Thoracic aorta (tissue), 2 donors: ENCODE results near the gene ST3GAL2. TPM values are rescaled to one million over a fixed set of nuclear protein-coding genes. Genes with fewer than 3 reads are reported as not detected.
A peak's percentile ranks its signal among the peaks of the same experiment; 100 is the strongest.
"Not testable (repeated sequence)": the region's sequence is repeated elsewhere in the genome, so short reads cannot be mapped to it uniquely, and the experiment has no call there.

Experiments used
- ATAC-seq: fragments of 150-250 bp; one replicate; pipeline ENCODE4 v1.8.0; 2017; ENCODE audit warnings: low read depth; ENCODE audit not compliant: insufficient number of reproducible peaks, low FRiP score
- DNase-seq: peaks from one replicate; pipeline ENCODE4 v3.0.0-alpha.2; 2020; ENCODE audit warnings: low spot score
- H3K27ac ChIP-seq, 2 donors: fragments of 200-600 bp; sonication (generic); 1 replicate in 1 of 2; 2 replicates in 1 of 2; pipeline ENCODE4 v1.5.1; 2016; ENCODE audit warnings: mild to moderate bottlenecking in 2 of 2, moderate library complexity in 2 of 2
- H3K27me3 ChIP-seq: fragments of 200-600 bp; sonication (generic); replicated peaks from 2 replicates; pipeline ENCODE4 v1.6.0; 2016; ENCODE audit warnings: mild to moderate bottlenecking; ENCODE audit not compliant: insufficient read depth
- H3K36me3 ChIP-seq: fragments of 200-600 bp; sonication (generic); one replicate; pipeline ENCODE4 v1.5.1; 2016
- H3K4me1 ChIP-seq, 2 donors: fragments of 200-600 bp; sonication (generic); 1 replicate in 1 of 2; 2 replicates in 1 of 2; pipeline versions ENCODE4 v1.5.1 to v1.6.0; 2016; ENCODE audit warnings: low read depth in 2 of 2, mild to moderate bottlenecking in 1 of 2; ENCODE audit not compliant: control insufficient read depth in 1 of 2
- H3K4me3 ChIP-seq: fragments of 200-600 bp; sonication (generic); 2 replicates; pipeline ENCODE4 v1.5.1; 2016; ENCODE audit warnings: mild to moderate bottlenecking
- H3K9me3 ChIP-seq: fragments of 200-600 bp; sonication (generic); 2 replicates; pipeline ENCODE4 v1.5.1; 2016
- CTCF ChIP-seq: fragments of 200-600 bp; sonication (generic); IDR thresholded peaks from one replicate; pipeline ENCODE4 v1.5.1; 2019; ENCODE audit warnings: antibody characterized with exemption
- total RNA-seq, 2 donors: library from RNA; depleted of rRNA; stranded (reverse); fragments of >200 nt; gene quantifications; one replicate each; pipeline versions ENCODE4 v1.1.0 to v1.2.3, GENCODE V29; 2016

ST3GAL2 gene
- total RNA-seq, 2 donors from 2014 or later: 21.0 to 28.4 TPM

- no peaks in the 10 kb centered on the region for H3K9me3 ChIP-seq
- H3K4me3 ChIP-seq: no peak overlapping the region
- ATAC-seq (no peak), DNase-seq (no peak)
- no peaks in the 10 kb centered on the region for H3K36me3 ChIP-seq
- TF ChIP-seq CTCF: no peak
- no peak overlapping the region for H3K27ac ChIP-seq
- no peaks in the 10 kb centered on the region for H3K27me3 ChIP-seq
- H3K4me1 ChIP-seq: peaks cover 7 to 13% of the 10 kb centered on the region in 2 donors
Measured at GRCh38 chr16:70455910-70456309, 17.0 kb upstream of the ST3GAL2 start.

GRCh38 chr16:70454222-70455034 is 15.5 kb upstream of the ST3GAL2 start, which contains the start of gene FCSK:
Gene FCSK, plus strand, starts transcription at chr16:70454595. Its CDS starts 8,596 bp downstream, at chr16:70463191.
- no peak for DNase-seq
- Histone ChIP-seq H3K9me3 (no peaks in the 10 kb centered on the region), H3K4me1 (peaks cover 7 to 13% of the 10 kb centered on the region in 2 donors), H3K27me3 (no peaks in the 10 kb centered on the region), H3K27ac (peak within 1 kb of the TSS; percentile 79 to 95), H3K4me3 (peak within 1 kb of the TSS; percentile 88), H3K36me3 (no peaks in the 10 kb centered on the region)
- no peak for TF ChIP-seq CTCF
- ATAC-seq: peak; percentile 73

- peaks cover 7 to 13% of the 10 kb centered on the region in 2 donors for H3K4me1 ChIP-seq
- H3K36me3 ChIP-seq: no peaks in the 10 kb centered on the region
- H3K27me3 ChIP-seq: no peaks in the 10 kb centered on the region
- ATAC-seq (peak; percentile 21), DNase-seq (no peak)
- H3K27ac ChIP-seq: peak overlapping the region in 1 of 2 donors; percentile 79
- H3K9me3 ChIP-seq: no peaks in the 10 kb centered on the region
- H3K4me3 ChIP-seq: peak overlapping the region; percentile 88
- TF ChIP-seq CTCF: no peak
Measured at GRCh38 chr16:70453892-70454221, 15.0 kb upstream of the ST3GAL2 start.

GRCh38 chr16:70453117-70453891 is 14.4 kb upstream of the ST3GAL2 start:
- no peak for DNase-seq

GRCh38 chr16:70451004-70451340 is 12.1 kb upstream of the ST3GAL2 start:
- peaks cover 7 to 11% of the 10 kb centered on the region in 2 donors for H3K4me1 ChIP-seq
- not testable (repeated sequence) for H3K27ac ChIP-seq, H3K9me3 ChIP-seq, H3K36me3 ChIP-seq, H3K27me3 ChIP-seq, ATAC-seq, DNase-seq
- H3K4me3 ChIP-seq: peak overlapping the region; percentile 49

More at GRCh38 chr16:70453117-70453891, 14.4 kb upstream of the ST3GAL2 start:
- TF ChIP-seq CTCF: no peak
- no peaks in the 10 kb centered on the region for H3K27me3 ChIP-seq
- H3K4me1 ChIP-seq: peaks cover 7 to 13% of the 10 kb centered on the region in 2 donors
- no peak for ATAC-seq
- H3K9me3 ChIP-seq: no peaks in the 10 kb centered on the region
- H3K4me3 ChIP-seq: peak overlapping the region; percentile 88
- H3K36me3 ChIP-seq: no peaks in the 10 kb centered on the region
- peak overlapping the region in 1 of 2 donors; percentile 79 for H3K27ac ChIP-seq

- DNase-seq, H3K36me3 ChIP-seq, H3K27ac ChIP-seq, H3K27me3 ChIP-seq, H3K4me1 ChIP-seq, ATAC-seq, H3K9me3 ChIP-seq: not testable (repeated sequence)
- peak overlapping the region; percentile 49 for H3K4me3 ChIP-seq
Measured at GRCh38 chr16:70450142-70451003, 11.5 kb upstream of the ST3GAL2 start.
